ENCODE data around the gene SOCS3.
"Not testable (repeated sequence)": the region's sequence is repeated elsewhere in the genome, so short reads cannot be mapped to it uniquely, and the experiment has no call there.

SOCS3 gene

GRCh38 chr17:78347453-78347852 lies 12.4 kb downstream of the SOCS3 start:
- DNase-seq, result no peak

- no peak for DNase-seq
Observed at GRCh38 chr17:78346605-78347250, 13.1 kb downstream of the SOCS3 start.

- DNase-seq, result no peak
Observed at GRCh38 chr17:78345791-78346494, 13.9 kb downstream of the SOCS3 start.

GRCh38 chr17:78345172-78345571 lies 14.7 kb downstream of the SOCS3 start:
- no peak for DNase-seq

GRCh38 chr17:78344666-78345065 lies 15.2 kb downstream of the SOCS3 start:
- no peak for DNase-seq

- DNase-seq, result peak; percentile 49
Observed at GRCh38 chr17:78343543-78344201, 16.2 kb downstream of the SOCS3 start.

GRCh38 chr17:78343187-78343542 lies 16.7 kb downstream of the SOCS3 start:
- no peak for DNase-seq

GRCh38 chr17:78342449-78343186 lies 17.3 kb downstream of the SOCS3 start:
- DNase-seq, result no peak

- DNase-seq, result no peak
Observed at GRCh38 chr17:78341559-78342448, 18.1 kb downstream of the SOCS3 start.

- DNase-seq, result no peak
Observed at GRCh38 chr17:78340183-78340955, 19.5 kb downstream of the SOCS3 start.

- no peak for DNase-seq
Observed at GRCh38 chr17:78338486-78339259, 21.2 kb downstream of the SOCS3 start.

- no peak for DNase-seq
Observed at GRCh38 chr17:78337244-78338109, 22.4 kb downstream of the SOCS3 start.

GRCh38 chr17:78335209-78335608 lies 24.7 kb downstream of the SOCS3 start:
- DNase-seq, result no peak

- no peak for DNase-seq
Observed at GRCh38 chr17:78332991-78333390, 26.9 kb downstream of the SOCS3 start.

GRCh38 chr17:78331355-78331754 lies 28.5 kb downstream of the SOCS3 start:
- not testable (repeated sequence) for DNase-seq

- no peak for DNase-seq
Observed at GRCh38 chr17:78330570-78331224, 29.2 kb downstream of the SOCS3 start.

- no peak for DNase-seq
Observed at GRCh38 chr17:78329263-78330059, 30.4 kb downstream of the SOCS3 start.

GRCh38 chr17:78327880-78328279 lies 32.0 kb downstream of the SOCS3 start:
- DNase-seq, result no peak
